ENCODE data around the gene BTBD9.

Gene BTBD9

GRCh38 chr6:38160831-38161230 lies 478.9 kb downstream of the BTBD9 start:
- DNase-seq (ENCODE audit: low spot score), result no peak

GRCh38 chr6:38159596-38159995 lies 480.1 kb downstream of the BTBD9 start:
- DNase-seq (ENCODE audit: low spot score), result no peak

- no peak for DNase-seq (ENCODE audit: low spot score)
Measured at GRCh38 chr6:38158762-38159350, 480.9 kb downstream of the BTBD9 start.

- DNase-seq (ENCODE audit: low spot score), result no peak
Measured at GRCh38 chr6:38157905-38158304, 481.8 kb downstream of the BTBD9 start.

GRCh38 chr6:38156818-38157565 lies 482.7 kb downstream of the BTBD9 start:
- no peak for DNase-seq (ENCODE audit: low spot score)

- DNase-seq (ENCODE audit: low spot score), result no peak
Measured at GRCh38 chr6:38155621-38156204, 484.0 kb downstream of the BTBD9 start.

- no peak for DNase-seq (ENCODE audit: low spot score)
Measured at GRCh38 chr6:38155144-38155543, 484.6 kb downstream of the BTBD9 start.

- DNase-seq (ENCODE audit: low spot score), result no peak
Measured at GRCh38 chr6:38154731-38155130, 485.0 kb downstream of the BTBD9 start.

- no peak for DNase-seq (ENCODE audit: low spot score)
Measured at GRCh38 chr6:38153798-38154345, 485.9 kb downstream of the BTBD9 start.

GRCh38 chr6:38153076-38153797 lies 486.5 kb downstream of the BTBD9 start:
- no peak for DNase-seq (ENCODE audit: low spot score)

GRCh38 chr6:38152620-38153019 lies 487.1 kb downstream of the BTBD9 start:
- no peak for DNase-seq (ENCODE audit: low spot score)

- DNase-seq (ENCODE audit: low spot score), result no peak
Measured at GRCh38 chr6:38151580-38152500, 487.9 kb downstream of the BTBD9 start.

GRCh38 chr6:38150681-38151296 lies 488.9 kb downstream of the BTBD9 start:
- DNase-seq (ENCODE audit: low spot score), result no peak

- no peak for DNase-seq (ENCODE audit: low spot score)
Measured at GRCh38 chr6:38150021-38150420, 489.7 kb downstream of the BTBD9 start.

GRCh38 chr6:38149531-38149930 lies 490.2 kb downstream of the BTBD9 start:
- DNase-seq (ENCODE audit: low spot score), result peak; percentile 72

GRCh38 chr6:38148606-38149005 lies 491.1 kb downstream of the BTBD9 start:
- DNase-seq (ENCODE audit: low spot score), result no peak

- no peak for DNase-seq (ENCODE audit: low spot score)
Measured at GRCh38 chr6:38146734-38147027, 493.0 kb downstream of the BTBD9 start.

GRCh38 chr6:38146021-38146733 lies 493.6 kb downstream of the BTBD9 start:
- no peak for DNase-seq (ENCODE audit: low spot score)

GRCh38 chr6:38144365-38144945 lies 495.3 kb downstream of the BTBD9 start:
- DNase-seq (ENCODE audit: low spot score), result no peak
